ENCODE data around the gene PTN.

GRCh38 chr7:137351941-137352340 is 8.4 kb upstream of the PTN start:
- TF ChIP-seq MAX (IDR thresholded peaks at IDR 0.05) (no peak), MAZ (IDR thresholded peaks at IDR 0.05; ENCODE audit: borderline replicate concordance, low read depth, low read length) (no peak), KDM1A (IDR thresholded peaks at IDR 0.05; ENCODE audit: low read depth) (no peak), CTCF (IDR thresholded peaks at IDR 0.05) (no peak), REST (IDR thresholded peaks at IDR 0.05) (no peak), PHF8 (IDR thresholded peaks at IDR 0.05; ENCODE audit: borderline replicate concordance, low read depth) (no peak), RNF2 (IDR thresholded peaks at IDR 0.05; ENCODE audit: borderline replicate concordance, low read depth) (no peak), MYC (IDR thresholded peaks at IDR 0.05; ENCODE audit: borderline replicate concordance, low read length) (no peak), EP300 (IDR thresholded peaks at IDR 0.05) (no peak), GATA3 (IDR thresholded peaks at IDR 0.05; ENCODE audit: borderline replicate concordance) (no peak), HDAC2 (IDR thresholded peaks at IDR 0.05) (no peak), RAD21 (conservative IDR thresholded peaks at IDR 0.05 in 1 of 2, IDR thresholded peaks at IDR 0.05 in 1 of 2) (no peak)
